Ascending aorta (tissue), 2 donors: ENCODE results near the gene NTM. TPM values are rescaled to one million over a fixed set of nuclear protein-coding genes. Genes with fewer than 3 reads are reported as not detected.

Experiments used
- DNase-seq, 2 donors: peaks; one replicate each; pipeline ENCODE4 v3.0.0-alpha.2; 2019; ENCODE audit warnings: low spot score in 2 of 2
- H3K27ac ChIP-seq, 2 donors: fragments of 200-600 bp; sonication (generic); one replicate each; pipeline ENCODE4 v1.5.1; 2016 to 2017; ENCODE audit warnings: mild to moderate bottlenecking in 1 of 2
- H3K27me3 ChIP-seq: fragments of 200-600 bp; sonication (generic); one replicate; pipeline ENCODE4 v1.5.1; 2017
- H3K36me3 ChIP-seq, 2 donors: fragments of 200-600 bp; sonication (generic); one replicate each; pipeline ENCODE4 v1.5.1; 2016
- H3K4me1 ChIP-seq, 2 donors: fragments of 200-600 bp; sonication (generic); one replicate each; pipeline ENCODE4 v1.5.1; 2016 to 2017; ENCODE audit warnings: mild to moderate bottlenecking in 1 of 2
- H3K4me3 ChIP-seq, 2 donors: fragments of 200-600 bp; sonication (generic); one replicate each; pipeline ENCODE4 v1.5.1; 2016 to 2017; ENCODE audit warnings: mild to moderate bottlenecking in 1 of 2
- H3K9me3 ChIP-seq, 2 donors: fragments of 200-600 bp; sonication (generic); one replicate each; pipeline ENCODE4 v1.5.1; 2016
- intact Hi-C: fragments of 100-400 bp; cut with DNase I; formaldehyde crosslinking; loops from one replicate; pipeline ENCODE4 v1.15.1; 2023
- total RNA-seq: library from RNA; depleted of rRNA; stranded (reverse); fragments of >200 nt; gene quantifications from one replicate; pipeline ENCODE4 v1.1.0, GENCODE V29; 2016
- TF ChIP-seq, protein P1 (sequence below), 3 experiments: fragments of 200-600 bp in 2 of 3; fragments of 450-650 bp in 1 of 3; sonication (generic) in 2 of 3; IDR thresholded peaks; one replicate each; pipeline ENCODE4 v1.5.1; 2016 to 2019; ENCODE audit warnings: antibody characterized with exemption in 3 of 3, mild to moderate bottlenecking in 1 of 3, moderate library complexity in 1 of 3

NTM gene
- total RNA-seq, 1 donor from 2014 or later, result not detected

DNA sequence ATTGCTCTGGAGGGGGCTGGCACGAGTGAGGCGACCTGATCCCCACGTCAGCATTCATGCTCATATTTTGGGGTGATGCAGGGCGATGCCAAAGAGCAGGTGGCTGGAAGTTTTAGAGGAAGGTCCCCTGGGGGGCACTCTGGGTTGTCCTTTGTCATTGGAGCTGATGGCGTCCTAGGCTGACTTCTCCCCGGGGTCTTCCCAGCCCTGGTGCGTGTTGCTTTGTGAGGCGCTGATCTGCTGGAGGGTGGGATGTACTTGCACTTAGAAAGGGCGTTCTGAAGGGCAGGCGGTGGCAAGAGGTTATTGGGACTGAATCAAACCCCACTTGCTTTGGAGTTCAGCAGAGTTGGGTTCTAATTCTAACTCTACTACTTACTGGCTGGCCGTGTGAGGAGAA is 313.3 kb downstream of the NTM start:
- Histone ChIP-seq H3K4me1 (peaks cover 0 to 6% of the 10 kb centered on the region in 2 donors), H3K36me3 (no peaks in the 10 kb centered on the region), H3K4me3 (no peak overlapping the region), H3K9me3 (no peaks in the 10 kb centered on the region), H3K27me3 (no peaks in the 10 kb centered on the region), H3K27ac (no peak overlapping the region)
- TF ChIP-seq, protein P1, sequence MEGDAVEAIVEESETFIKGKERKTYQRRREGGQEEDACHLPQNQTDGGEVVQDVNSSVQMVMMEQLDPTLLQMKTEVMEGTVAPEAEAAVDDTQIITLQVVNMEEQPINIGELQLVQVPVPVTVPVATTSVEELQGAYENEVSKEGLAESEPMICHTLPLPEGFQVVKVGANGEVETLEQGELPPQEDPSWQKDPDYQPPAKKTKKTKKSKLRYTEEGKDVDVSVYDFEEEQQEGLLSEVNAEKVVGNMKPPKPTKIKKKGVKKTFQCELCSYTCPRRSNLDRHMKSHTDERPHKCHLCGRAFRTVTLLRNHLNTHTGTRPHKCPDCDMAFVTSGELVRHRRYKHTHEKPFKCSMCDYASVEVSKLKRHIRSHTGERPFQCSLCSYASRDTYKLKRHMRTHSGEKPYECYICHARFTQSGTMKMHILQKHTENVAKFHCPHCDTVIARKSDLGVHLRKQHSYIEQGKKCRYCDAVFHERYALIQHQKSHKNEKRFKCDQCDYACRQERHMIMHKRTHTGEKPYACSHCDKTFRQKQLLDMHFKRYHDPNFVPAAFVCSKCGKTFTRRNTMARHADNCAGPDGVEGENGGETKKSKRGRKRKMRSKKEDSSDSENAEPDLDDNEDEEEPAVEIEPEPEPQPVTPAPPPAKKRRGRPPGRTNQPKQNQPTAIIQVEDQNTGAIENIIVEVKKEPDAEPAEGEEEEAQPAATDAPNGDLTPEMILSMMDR (IDR thresholded peaks at IDR 0.05), result no peak
- peak in 1 of 2 donors; percentile 42 for DNase-seq
- intact Hi-C loops, result no loop called here

DNA sequence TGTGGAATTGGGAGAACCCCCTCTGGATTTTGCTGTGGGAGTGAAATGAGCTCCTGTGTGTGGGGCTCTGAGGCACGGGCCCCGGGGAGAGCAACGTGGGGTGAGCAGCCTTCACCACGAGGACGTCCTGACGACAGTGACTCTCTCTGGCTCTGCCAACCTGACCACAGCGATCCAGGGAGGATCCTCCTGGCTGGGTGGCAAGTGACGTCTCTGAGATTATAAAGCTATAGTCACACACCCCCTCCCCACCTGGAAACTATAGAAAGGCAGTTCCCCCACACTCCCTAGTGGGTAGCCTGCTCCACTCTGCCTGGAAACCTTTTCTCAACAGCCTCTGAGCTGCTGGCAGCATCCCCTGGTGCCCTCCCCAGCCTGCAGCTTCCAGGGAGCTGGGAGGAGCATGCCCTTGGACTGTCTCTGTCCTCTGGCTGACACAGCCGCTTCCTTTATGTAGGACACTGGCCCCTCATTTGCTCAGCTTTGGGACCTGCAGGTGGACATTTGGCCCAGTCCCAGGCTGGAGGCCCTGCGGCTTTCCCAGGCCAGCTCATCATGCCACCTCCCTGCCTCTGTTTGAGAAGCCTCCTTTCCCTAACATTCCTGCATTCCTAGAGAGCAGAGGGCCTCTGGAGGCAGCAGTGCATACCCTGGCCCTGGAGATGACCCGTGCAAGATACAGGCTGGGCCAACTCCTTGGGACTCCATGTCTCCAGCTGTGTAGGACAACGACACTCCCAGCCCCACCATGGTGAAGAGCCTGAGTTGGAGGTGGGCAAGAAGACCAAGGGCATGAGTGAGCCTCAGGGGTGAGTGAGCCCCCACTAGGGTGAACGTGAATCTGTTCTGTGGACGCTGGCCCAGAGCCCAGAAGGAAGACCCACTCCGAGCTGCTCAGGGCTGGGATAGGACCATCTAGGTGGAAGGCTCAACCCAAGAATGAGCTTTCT is 314.0 kb downstream of the NTM start:
- Histone ChIP-seq H3K36me3 (no peaks in the 10 kb centered on the region), H3K4me1 (peaks cover 0 to 6% of the 10 kb centered on the region in 2 donors), H3K27ac (no peak overlapping the region), H3K4me3 (no peak overlapping the region), H3K27me3 (no peaks in the 10 kb centered on the region), H3K9me3 (no peaks in the 10 kb centered on the region)
- intact Hi-C loops, result no loop called here
- TF ChIP-seq, protein P1 (IDR thresholded peaks at IDR 0.05), result no peak
- peak in 1 of 2 donors; percentile 16 for DNase-seq

DNA sequence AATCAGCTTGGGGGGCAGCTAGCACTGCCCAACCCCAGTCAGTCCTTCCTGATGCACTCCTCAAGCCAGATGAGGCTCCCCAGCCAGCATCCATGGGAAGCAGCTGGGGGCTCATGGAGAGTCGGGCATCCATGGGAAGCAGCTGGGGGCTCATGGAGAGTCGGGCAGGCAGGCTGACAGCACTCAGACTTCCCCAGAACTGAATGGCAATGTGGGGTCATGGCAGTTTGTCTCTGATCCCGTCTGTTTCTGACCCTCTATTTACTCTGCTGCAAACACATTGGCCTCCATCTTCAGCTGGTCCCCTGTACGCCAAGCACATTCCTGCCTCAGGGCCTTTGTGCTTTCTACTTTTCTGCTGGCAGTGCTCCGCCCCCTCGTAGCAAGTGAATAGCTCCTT is 314.8 kb downstream of the NTM start:
- intact Hi-C loops, result no loop called here
- H3K27ac ChIP-seq, result no peak overlapping the region
- H3K27me3 ChIP-seq, result no peaks in the 10 kb centered on the region
- H3K4me1 ChIP-seq, result peaks cover 0 to 6% of the 10 kb centered on the region in 2 donors
- TF ChIP-seq, protein P1 (IDR thresholded peaks at IDR 0.05), result no peak
- no peaks in the 10 kb centered on the region for H3K9me3 ChIP-seq
- no peak for DNase-seq
- H3K4me3 ChIP-seq, result no peak overlapping the region
- H3K36me3 ChIP-seq, result no peaks in the 10 kb centered on the region

DNA sequence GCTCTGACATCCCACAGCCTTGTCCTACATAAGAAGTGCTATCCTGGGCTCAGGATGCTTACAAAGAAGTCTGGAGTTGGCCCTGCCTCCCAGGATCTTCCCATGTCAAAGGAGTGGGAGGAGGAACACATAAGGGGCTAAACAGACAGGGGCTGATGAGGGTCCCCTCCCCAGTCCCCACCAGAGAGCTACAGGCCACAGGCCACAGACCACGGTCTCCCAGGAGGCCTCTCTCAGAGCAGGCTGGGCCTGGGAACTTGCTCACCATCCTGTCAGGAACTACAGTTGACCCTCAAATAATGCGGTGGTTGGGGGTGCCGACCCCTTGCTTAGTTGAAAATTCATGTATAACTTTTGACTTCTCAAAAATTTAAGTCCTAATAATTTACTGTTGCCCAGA is 315.5 kb downstream of the NTM start:
- Histone ChIP-seq H3K27ac (no peak overlapping the region), H3K36me3 (no peaks in the 10 kb centered on the region), H3K27me3 (no peaks in the 10 kb centered on the region), H3K4me3 (no peak overlapping the region), H3K4me1 (peaks cover 0 to 6% of the 10 kb centered on the region in 2 donors), H3K9me3 (no peaks in the 10 kb centered on the region)
- TF ChIP-seq, protein P1 (IDR thresholded peaks at IDR 0.05), result no peak
- intact Hi-C loops, result no loop called here
- DNase-seq, result no peak

DNA sequence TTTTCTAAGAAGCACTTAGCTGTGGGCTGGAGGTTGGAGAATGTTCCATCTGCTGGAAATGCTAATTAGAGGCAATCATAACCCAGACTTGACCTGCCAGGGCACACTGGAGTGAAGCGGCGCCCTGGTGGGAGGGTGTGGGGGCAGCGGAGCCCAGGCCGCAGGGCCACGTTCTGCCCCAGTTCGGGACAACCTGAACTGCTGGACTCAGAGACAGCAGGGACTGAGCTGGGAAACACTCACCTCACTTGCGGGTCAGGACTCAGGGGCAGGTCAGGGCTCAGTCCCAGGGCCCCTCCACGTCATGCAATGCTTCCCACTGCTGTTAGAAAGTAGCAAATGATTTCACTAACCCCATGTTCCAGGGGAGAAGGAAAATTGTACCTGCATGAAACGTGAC is 316.4 kb downstream of the NTM start:
- Histone ChIP-seq H3K9me3 (no peaks in the 10 kb centered on the region), H3K27me3 (no peaks in the 10 kb centered on the region), H3K36me3 (no peaks in the 10 kb centered on the region), H3K4me1 (peaks cover 0 to 6% of the 10 kb centered on the region in 2 donors), H3K4me3 (no peak overlapping the region), H3K27ac (no peak overlapping the region)
- TF ChIP-seq, protein P1 (IDR thresholded peaks at IDR 0.05), result no peak
- DNase-seq, result no peak
- intact Hi-C loops, result no loop called here
